Thoracic aorta (tissue), 2 donors: ENCODE results near the gene SCGB1C1. TPM values are rescaled to one million over a fixed set of nuclear protein-coding genes. Genes with fewer than 3 reads are reported as not detected.

Source experiments
- ATAC-seq: fragments of 150-250 bp; one replicate; pipeline ENCODE4 v1.8.0; 2017; ENCODE audit warnings: low read depth; ENCODE audit not compliant: insufficient number of reproducible peaks, low FRiP score
- DNase-seq: peaks from one replicate; pipeline ENCODE4 v3.0.0-alpha.2; 2020; ENCODE audit warnings: low spot score
- H3K27ac ChIP-seq, 2 donors: fragments of 200-600 bp; sonication (generic); 1 replicate in 1 of 2; 2 replicates in 1 of 2; pipeline ENCODE4 v1.5.1; 2016; ENCODE audit warnings: mild to moderate bottlenecking in 2 of 2, moderate library complexity in 2 of 2
- H3K27me3 ChIP-seq: fragments of 200-600 bp; sonication (generic); replicated peaks from 2 replicates; pipeline ENCODE4 v1.6.0; 2016; ENCODE audit warnings: mild to moderate bottlenecking; ENCODE audit not compliant: insufficient read depth
- H3K36me3 ChIP-seq: fragments of 200-600 bp; sonication (generic); one replicate; pipeline ENCODE4 v1.5.1; 2016
- H3K4me1 ChIP-seq, 2 donors: fragments of 200-600 bp; sonication (generic); 1 replicate in 1 of 2; 2 replicates in 1 of 2; pipeline versions ENCODE4 v1.5.1 to v1.6.0; 2016; ENCODE audit warnings: low read depth in 2 of 2, mild to moderate bottlenecking in 1 of 2; ENCODE audit not compliant: control insufficient read depth in 1 of 2
- H3K4me3 ChIP-seq: fragments of 200-600 bp; sonication (generic); 2 replicates; pipeline ENCODE4 v1.5.1; 2016; ENCODE audit warnings: mild to moderate bottlenecking
- H3K9me3 ChIP-seq: fragments of 200-600 bp; sonication (generic); 2 replicates; pipeline ENCODE4 v1.5.1; 2016
- total RNA-seq, 2 donors: library from RNA; depleted of rRNA; stranded (reverse); fragments of >200 nt; gene quantifications; one replicate each; pipeline versions ENCODE4 v1.1.0 to v1.2.3, GENCODE V29; 2016
- TF ChIP-seq, protein P1 (sequence below): fragments of 200-600 bp; sonication (generic); IDR thresholded peaks from one replicate; pipeline ENCODE4 v1.5.1; 2019; ENCODE audit warnings: antibody characterized with exemption

Gene SCGB1C1
- total RNA-seq, 2 donors from 2014 or later: not detected

DNA sequence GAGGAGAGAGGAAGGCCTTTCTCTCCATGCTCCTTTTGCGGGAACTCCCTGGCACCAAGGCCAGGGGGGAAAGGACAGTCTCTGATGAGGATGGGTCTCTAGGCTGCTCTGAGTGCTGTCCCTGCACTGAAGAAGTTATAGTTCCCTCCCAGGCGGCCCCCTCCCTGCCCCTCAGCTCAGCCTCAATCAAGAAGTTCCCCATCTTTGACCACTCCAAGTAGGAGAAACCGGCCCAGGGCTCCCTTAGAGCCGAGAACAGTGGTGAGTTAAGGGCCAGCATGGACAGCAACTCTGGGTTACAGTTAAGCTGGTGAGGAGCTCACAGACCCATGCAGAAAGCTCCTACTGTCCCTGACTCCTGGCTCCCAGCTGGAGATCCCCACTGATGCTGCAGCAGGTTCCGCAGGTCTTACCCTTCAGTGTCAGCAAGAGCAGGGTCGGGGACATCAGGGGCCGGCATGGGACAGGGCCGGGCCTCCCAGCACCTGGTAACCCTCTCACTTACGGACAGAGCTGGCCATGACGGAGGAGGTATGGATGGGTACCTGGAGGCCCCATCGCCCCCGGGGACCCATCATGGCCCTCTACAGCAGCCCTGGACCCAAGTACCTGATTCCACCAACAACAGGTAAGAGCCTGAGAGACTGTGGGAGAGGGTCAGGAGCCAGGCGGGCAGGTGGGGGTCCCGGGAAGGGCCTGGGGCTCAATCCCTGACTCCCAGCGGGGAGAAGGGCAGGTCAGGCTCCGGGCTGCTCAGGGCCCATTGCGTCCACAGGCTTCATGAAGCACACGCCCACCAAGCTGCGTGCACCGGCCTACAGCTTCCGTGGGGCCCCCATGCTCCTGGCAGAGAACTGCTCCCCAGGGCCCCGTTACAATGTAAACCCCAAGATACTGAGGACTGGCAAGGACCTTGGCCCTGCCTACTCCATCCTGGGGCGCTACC lies 4.2 kb downstream of the SCGB1C1 start:
- no peaks in the 10 kb centered on the region for H3K4me1 ChIP-seq
- peaks cover 9% of the 10 kb centered on the region for H3K36me3 ChIP-seq
- no peaks in the 10 kb centered on the region for H3K9me3 ChIP-seq
- no peak overlapping the region for H3K27ac ChIP-seq
- ATAC-seq: no peak
- TF ChIP-seq, protein P1, sequence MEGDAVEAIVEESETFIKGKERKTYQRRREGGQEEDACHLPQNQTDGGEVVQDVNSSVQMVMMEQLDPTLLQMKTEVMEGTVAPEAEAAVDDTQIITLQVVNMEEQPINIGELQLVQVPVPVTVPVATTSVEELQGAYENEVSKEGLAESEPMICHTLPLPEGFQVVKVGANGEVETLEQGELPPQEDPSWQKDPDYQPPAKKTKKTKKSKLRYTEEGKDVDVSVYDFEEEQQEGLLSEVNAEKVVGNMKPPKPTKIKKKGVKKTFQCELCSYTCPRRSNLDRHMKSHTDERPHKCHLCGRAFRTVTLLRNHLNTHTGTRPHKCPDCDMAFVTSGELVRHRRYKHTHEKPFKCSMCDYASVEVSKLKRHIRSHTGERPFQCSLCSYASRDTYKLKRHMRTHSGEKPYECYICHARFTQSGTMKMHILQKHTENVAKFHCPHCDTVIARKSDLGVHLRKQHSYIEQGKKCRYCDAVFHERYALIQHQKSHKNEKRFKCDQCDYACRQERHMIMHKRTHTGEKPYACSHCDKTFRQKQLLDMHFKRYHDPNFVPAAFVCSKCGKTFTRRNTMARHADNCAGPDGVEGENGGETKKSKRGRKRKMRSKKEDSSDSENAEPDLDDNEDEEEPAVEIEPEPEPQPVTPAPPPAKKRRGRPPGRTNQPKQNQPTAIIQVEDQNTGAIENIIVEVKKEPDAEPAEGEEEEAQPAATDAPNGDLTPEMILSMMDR: no peak
- no peaks in the 10 kb centered on the region for H3K27me3 ChIP-seq
- no peak overlapping the region for H3K4me3 ChIP-seq
- DNase-seq: no peak

DNA sequence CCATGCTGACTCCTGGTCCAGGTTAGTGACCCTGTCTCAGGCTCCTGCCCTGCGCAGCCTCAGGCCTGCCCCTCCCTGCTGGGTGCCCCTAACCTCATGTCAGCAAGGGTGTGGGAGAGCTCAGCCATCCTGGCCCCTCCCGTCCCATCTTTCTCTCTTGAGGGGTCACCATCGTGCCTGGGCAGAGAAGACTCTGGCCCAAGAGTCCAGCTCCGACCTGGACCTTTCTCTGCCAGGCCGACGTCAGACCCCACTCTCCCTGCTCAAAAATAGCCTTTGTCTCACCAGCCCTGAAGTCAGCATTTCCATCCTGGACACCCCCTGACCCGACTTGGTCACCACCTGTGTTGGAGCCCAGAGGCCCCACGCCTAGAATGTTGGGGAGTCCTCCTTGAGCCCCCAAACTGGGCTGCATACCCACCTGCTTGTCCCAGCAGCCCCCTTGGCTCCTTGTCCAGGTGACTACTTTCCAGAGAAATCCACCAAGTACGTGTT lies 4.9 kb downstream of the SCGB1C1 start:
- Histone ChIP-seq H3K27me3 (no peaks in the 10 kb centered on the region), H3K4me1 (no peaks in the 10 kb centered on the region), H3K36me3 (peaks cover 9% of the 10 kb centered on the region), H3K4me3 (no peak overlapping the region), H3K9me3 (no peaks in the 10 kb centered on the region), H3K27ac (no peak overlapping the region)
- DNase-seq (no peak), ATAC-seq (no peak)
- TF ChIP-seq, protein P1: no peak

DNA sequence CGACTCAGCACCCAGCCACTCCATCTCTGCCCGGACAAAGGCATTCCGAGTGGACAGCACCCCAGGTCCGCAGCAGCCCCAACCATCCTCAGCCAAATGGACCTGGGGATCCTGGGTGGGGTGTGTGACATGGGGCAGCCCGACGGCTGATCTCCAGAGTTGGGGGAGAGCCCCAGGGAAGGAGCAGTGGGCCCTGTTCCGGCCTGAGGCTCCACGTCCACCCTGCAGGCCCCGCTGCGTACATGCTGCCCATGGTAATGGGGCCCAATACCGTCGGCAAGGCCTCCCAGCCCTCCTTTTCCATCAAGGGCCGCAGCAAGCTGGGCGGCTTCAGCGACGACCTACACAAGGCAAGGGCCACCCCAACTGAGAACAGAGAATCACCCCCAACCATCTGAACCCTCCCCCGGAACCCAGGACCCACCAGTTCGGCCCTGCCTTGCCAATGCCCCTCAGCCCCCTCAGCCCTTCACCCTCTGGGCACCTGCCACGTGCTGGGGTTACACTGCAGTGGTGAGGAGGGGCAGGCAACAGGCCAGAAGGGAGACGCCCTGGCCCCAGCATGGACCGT lies 5.4 kb downstream of the SCGB1C1 start:
- DNase-seq: no peak
- H3K4me1 ChIP-seq: peaks cover 0 to 1% of the 10 kb centered on the region in 2 donors

DNA sequence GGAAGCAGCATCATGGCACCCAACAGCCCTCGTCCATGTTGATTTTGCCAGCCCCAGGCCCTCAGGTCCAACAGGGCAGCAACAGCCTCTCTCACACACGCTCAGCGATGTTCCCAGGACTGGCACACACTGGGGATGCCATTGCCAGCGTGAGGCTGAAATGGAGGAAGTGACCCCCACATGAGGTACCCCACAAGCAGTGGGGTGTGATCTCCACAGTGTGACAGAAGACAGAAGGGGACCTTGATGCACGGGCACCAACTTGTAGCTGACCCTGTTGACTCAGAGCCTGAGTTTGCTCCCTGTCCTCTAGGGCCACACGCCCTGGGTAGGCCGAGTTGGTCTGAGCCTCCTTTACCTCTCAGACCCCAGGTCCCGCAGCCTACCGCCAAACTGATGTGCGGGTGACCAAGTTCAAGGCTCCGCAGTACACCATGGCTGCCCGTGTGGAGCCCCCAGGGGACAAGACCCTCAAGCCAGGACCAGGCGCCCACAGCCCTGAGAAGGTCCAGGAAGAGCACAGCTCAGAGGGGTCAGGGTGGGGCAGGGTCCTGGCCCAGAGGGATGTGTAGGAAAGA lies 6.2 kb downstream of the SCGB1C1 start:
- DNase-seq: no peak
- TF ChIP-seq, protein P1: no peak
- H3K4me3 ChIP-seq: no peak overlapping the region

More for the DNA sequence above, 5.4 kb downstream of the SCGB1C1 start:
- no peaks in the 10 kb centered on the region for H3K9me3 ChIP-seq
- peaks cover 9% of the 10 kb centered on the region for H3K36me3 ChIP-seq
- no peak overlapping the region for H3K4me3 ChIP-seq
- TF ChIP-seq, protein P1: no peak
- H3K27ac ChIP-seq: no peak overlapping the region
- H3K27me3 ChIP-seq: no peaks in the 10 kb centered on the region
- no peak for ATAC-seq

DNA sequence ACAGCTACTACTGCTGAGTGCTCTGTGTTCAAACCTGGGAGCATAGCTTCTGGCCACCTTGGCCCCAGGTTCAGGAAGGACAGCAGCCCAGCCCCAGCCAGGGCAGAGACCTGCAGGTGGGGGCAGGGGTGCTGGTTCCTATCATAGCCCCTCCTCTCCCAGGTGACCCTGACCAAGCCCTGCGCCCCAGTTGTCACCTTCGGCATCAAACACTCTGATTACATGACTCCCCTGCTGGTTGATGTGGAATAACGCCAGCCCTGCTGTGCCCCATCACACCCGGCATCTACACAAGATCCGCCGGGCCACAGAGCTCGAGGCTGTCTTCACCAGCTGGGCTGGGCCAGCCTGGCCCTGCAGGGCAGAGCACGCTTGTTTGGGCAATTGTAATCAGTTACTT lies 6.9 kb downstream of the SCGB1C1 start:
- Histone ChIP-seq H3K27me3 (no peaks in the 10 kb centered on the region), H3K9me3 (no peaks in the 10 kb centered on the region), H3K4me1 (peaks cover 0 to 15% of the 10 kb centered on the region in 2 donors), H3K4me3 (no peak overlapping the region), H3K36me3 (peaks cover 14% of the 10 kb centered on the region), H3K27ac (no peak overlapping the region)
- TF ChIP-seq, protein P1: no peak
- no peak for ATAC-seq
- no peak for DNase-seq

More for the DNA sequence above, 6.2 kb downstream of the SCGB1C1 start:
- Histone ChIP-seq H3K27me3 (no peaks in the 10 kb centered on the region), H3K27ac (no peak overlapping the region), H3K36me3 (peaks cover 9% of the 10 kb centered on the region), H3K4me1 (peaks cover 0 to 9% of the 10 kb centered on the region in 2 donors), H3K9me3 (no peaks in the 10 kb centered on the region)
- ATAC-seq: no peak
